ENCODE data around the gene ALDH1A3.

ALDH1A3 gene

DNA sequence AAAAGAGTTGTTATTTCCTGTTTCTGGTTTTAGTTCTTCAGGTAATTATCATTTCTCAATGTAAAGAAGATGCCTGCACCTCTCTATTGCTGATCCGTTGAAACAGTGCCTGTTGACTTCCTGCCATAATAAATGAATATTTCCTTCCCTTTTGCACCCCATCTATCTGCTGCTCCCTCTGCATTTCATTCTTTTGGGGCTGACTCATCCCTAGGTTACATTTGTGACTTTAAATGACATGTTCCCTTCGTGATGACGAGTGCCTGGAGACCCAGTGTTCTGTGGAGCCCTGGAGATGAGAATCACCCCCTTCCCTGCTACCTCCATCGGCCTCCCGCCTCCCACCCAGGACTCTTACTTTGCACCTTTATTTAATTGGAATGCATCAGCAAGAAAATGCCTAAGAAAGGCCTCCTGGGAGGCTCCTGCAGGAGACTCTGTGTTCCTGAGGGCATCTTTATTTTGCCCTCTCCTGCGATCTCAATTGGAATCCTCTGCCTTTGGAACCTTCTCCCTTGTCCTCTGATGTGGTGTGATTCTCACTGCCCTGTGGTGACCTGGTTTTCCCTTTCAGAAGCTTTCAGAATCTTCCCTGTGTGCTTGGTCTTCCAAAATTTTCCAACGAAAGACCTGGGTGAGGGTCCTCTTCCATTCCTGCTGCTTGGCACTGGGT lies 53.2 kb downstream of the ALDH1A3 start:
- DNase-seq, result no peak
- intact Hi-C loops (cut with DNase I), result no loop called here

DNA sequence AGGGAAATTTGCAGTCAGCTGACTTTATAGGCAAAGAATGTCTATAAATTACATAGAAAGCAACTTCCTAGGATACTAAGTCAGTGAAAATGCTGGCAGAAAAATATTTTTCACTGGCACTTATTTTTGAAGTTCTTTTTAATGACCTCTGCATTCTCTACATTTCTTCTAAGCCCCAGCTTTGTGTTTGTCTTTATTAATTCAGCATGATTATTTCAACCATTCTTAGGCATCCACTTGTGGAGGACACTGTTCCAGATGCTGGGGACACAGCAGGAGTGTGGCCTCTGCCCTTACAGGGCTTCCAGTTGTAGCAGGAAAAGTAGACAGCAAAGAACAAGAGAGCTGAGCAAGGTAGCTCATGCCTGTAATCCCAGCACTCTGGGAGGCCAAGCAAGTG lies 54.5 kb downstream of the ALDH1A3 start:
- intact Hi-C loops (cut with DNase I), result no loop called here
- DNase-seq, result no peak

DNA sequence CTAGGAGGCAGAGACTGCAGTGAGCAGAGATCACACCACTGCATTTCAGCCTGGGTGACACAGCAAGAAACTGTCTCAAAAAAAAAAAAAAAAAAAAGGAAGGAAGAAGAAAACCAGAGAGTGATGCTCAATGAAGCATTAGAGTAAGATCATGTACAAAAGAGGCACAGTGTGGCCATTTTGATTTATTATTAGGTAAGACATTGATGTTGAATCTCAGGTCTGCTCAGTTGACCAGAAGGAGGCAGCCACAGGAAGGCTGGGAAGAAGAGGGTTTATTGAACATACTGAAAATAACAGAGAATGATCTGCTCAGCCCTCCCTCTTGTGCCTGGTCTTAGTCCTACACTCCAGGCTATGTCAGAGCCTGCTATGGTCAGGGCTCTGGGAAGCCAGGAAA lies 55.1 kb downstream of the ALDH1A3 start:
- intact Hi-C loops (cut with DNase I), result no loop called here
- DNase-seq, result no peak

DNA sequence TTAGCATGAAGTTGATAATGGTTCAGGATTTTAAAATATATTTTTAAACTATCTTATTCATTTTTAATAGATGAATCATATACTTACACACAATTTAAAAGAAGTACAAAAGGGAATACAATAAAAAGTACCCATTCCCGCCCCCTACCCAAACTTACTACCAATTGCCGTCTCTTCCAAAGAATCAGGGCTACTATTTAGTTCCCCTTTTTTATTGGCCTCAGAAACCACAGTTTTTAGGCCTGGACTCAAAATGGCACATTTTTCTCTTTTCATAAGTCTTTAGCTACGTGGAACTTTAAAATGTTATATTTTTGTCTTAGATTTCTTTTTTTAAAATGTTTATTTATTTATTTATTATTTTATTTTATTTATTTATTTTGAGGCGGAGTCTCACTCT lies 57.5 kb downstream of the ALDH1A3 start:
- DNase-seq, result no peak
- intact Hi-C loops (cut with DNase I), result no loop called here

DNA sequence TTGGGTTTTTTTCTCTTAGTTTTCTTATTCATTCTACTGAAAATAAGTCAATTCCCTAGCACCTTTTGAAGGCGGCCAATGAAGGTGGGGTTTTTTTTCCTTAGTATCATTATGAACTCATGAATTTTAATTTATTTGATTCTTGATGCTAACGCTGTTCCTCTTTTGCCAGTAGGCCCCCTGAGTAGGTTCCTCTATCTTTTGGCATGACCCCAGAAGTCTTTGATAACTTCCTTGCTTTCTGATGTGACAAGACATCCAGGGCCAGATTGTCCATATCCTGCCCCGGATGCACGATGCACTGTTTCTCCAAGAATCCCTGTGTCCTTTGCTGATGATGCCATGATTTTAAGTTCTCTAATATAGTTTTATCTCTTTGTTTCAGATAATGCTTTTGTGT lies 60.2 kb downstream of the ALDH1A3 start:
- no peak for DNase-seq
- intact Hi-C loops (cut with DNase I), result no loop called here

DNA sequence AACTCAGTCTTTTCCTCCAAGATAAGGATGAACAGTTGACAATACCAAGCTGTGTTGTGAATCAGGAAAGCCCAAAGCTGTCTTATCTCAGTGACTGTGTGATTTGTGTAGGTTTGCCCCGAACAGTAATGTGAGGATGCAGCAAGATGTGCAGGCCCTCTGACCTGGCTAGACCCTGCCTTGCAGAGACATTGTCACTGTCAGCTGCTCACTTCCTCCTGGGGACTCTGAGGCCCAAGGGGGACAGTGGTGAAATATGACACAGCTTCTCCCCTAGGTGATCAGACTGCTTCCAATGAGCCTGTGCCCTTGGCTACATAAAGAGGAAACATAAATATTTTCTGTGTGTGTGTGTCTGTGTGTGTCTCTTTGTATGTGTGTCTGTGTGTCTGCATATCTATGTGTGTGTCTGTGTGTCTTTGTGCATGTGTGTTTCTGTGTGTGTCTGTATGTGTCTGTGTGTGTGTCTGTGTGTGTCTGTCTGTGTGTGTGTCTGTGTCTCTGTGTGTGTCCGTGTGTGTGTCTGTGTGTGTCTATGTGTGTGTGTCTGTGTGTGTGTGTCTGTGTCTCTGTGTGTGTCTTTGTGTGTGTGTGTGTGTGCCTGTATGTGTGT lies 61.2 kb downstream of the ALDH1A3 start:
- intact Hi-C loops (cut with DNase I), result no loop called here
- no peak for DNase-seq

DNA sequence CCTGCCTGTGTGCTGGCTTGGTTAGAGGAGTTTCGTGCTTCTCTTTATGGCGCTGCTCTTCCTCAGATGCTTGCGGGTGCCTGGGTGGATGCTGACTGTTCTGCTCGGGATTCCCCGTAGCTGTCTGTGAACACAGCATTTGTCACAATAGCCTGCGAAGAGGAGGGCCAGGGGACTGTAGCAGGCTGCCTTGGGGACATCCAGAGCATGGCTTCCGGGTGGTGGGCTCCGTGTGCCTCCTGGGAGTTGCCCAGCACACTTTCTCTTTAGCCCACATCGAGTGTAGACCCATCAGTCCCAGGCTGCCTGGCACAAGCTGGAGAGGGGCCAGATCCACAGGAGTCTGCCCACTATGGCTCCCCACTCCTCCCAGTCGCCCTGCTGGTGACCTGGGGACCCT lies 61.9 kb downstream of the ALDH1A3 start:
- intact Hi-C loops (cut with DNase I), result no loop called here

DNA sequence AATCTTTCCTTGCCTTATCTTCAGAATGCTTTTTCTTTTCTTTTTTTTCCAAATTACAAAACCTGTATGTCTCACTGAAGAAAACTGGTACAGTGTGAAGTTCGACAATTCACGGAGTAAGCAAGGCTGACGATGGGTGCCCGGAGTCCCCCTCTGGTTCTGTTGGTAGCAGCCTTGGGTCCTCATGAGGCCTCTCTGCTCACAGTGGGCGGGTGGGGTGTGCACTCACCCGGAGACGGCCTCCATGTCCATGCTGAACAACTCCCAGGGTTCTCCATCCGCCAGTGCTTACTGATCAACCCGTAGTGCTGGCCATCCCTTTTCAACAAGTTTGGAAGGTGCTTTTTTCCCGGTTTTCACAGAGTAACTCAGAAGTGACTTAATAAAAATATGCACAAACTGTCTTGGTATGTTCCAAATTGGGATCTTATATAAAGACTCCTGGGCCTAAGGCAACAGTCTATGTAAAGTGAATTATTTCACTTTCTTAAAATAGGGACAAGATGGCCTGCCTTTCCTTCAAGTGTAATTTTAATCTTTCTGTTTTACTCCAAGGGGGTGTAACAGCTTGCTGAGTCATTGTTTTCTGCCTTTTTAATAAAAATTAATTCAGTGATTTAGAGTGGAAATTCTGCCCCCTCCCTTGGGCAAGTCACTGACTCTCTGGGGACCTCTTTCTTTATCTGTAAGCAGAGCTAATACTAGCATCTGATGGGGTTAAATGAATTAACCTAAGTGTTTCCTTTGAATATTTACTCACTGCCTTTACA lies 63.2 kb downstream of the ALDH1A3 start:
- DNase-seq, result no peak
- intact Hi-C loops (cut with DNase I), result no loop called here

More for the DNA sequence above, 61.9 kb downstream of the ALDH1A3 start:
- no peak for DNase-seq

DNA sequence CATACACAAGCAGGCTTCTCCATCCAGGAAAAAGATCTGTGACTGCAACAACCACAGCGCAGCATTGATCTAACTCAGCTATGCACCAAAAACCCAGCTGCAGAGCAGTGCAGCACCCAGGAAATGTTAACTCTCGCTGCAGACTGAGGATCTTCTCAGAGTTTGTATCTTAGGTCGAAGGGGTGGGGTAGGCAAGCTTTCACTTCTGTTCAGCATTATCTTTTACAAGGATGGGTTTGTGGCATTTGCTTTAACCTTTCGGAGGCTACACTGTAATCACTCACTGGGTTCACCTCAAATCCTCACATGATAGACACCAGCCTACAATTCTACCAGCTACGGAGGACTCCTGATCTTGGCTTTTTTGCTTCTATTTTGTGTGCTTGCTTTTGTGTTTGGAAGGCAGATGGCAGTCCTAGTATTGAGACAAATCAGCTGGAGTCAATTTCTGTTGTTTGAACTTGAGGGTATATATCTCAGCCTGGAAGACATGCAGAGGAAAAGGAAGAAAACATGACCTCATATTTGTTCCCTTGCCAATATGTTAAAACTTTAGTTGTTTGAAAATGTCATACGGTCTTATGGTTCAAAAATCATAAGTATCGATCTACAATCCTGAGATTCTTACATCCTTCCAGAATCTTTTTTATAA lies 64.7 kb downstream of the ALDH1A3 start:
- no peak for DNase-seq
- intact Hi-C loops (cut with DNase I), result no loop called here

DNA sequence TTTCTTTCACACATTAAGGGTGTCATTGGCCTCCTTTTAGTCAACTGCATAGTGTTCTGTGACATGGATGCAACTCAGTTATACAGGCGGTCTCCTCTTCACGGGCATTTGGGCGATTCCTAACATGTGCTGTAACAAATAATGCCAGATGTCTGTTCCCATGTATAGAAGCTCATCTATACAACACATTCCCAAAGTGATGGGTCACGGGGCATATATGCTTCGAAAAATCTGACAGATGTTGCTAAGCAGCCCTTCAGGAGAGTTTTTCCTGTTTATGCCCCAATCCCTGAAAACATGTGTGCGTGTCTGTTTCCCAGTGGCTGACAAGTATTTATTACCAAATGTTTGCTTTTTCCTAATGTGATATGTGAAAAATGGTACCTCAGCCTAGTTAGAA lies 65.4 kb downstream of the ALDH1A3 start:
- intact Hi-C loops (cut with DNase I), result no loop called here
- DNase-seq, result no peak

DNA sequence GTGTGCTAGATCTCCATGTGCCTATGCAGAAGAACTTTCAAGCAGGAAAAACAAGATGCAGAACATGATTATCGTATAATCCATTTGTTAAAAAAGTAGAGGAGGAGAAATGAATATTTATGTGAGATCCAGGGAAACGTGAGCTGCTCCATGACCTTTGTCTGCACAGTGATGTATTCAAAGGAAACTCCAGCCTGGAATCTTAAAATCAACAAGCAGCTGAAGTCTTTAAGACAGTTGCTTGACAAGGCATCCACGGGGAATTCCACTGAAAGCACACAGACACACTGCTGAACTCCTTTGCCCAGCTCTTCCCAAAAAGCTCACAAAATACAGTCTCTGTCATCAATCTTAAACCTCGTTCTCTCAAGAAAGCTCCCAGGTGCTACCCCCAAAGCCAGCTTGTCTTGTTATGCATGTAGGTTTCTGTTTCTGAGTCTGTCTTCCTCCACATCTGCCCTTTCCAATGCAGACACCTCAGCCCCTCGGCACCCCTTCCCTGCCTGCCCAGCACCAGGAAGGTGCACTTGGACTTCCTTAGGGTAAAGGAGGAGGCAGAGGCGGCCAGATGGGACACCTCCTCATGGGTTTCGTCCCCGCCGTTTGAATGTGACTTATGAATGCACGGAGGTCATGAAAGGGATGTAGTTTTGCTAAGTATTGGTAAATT lies 68.3 kb downstream of the ALDH1A3 start:
- no peak for DNase-seq
- intact Hi-C loops (cut with DNase I), result no loop called here

DNA sequence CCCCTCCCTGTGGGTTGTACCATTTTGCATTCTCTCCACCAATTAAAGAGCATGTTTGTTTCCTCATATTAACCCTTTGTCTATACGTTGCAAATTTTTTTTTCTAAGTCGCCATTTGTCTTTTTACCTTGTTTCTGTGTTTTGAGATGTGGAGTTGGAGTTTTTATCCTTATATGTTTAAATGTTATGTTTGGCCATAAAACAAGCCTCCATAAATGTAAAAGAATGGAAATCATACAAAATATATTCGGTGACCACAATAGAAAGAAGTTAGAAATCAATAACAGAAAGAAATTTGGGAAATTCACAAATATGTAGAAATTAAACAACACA lies 68.8 kb downstream of the ALDH1A3 start:
- intact Hi-C loops (cut with DNase I), result no loop called here
- no peak for DNase-seq

DNA sequence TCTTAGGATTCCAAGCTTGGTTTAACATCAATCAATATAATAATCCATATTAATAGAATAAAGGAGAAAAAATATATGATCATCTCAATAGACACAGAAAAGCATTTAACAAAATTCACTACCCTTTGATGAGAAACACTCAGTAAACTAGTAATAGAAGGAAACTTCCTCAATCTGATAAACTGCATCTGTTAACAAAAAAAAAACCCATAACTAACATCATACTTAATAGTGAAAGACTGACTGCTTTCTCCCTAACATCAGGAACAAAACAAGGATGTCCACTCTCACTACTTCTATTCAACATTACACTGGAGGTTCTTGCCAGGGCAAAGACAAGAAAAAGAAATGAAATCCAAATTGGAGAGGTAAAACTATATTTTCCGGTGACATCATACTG lies 70.1 kb downstream of the ALDH1A3 start:
- DNase-seq, result no peak
- intact Hi-C loops (cut with DNase I), result no loop called here

DNA sequence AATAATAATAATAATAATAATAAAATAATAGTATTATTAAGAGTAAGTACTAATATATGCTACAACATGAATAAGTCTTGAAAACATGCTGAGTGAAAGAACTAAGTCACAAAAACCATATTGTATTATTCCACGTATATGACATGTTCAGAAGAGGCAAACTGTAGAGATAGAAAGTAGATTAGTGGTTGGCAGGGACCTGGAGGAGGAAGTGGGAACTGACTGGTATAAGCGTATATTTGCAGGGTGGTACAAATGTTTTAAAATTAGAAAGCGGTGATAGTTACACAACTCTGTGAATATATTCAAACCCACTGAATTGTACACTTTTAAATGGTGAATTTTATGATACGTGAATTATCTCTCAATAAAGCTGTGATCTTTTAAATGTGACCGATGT lies 72.3 kb downstream of the ALDH1A3 start:
- intact Hi-C loops (cut with DNase I), result no loop called here
- no peak for DNase-seq

DNA sequence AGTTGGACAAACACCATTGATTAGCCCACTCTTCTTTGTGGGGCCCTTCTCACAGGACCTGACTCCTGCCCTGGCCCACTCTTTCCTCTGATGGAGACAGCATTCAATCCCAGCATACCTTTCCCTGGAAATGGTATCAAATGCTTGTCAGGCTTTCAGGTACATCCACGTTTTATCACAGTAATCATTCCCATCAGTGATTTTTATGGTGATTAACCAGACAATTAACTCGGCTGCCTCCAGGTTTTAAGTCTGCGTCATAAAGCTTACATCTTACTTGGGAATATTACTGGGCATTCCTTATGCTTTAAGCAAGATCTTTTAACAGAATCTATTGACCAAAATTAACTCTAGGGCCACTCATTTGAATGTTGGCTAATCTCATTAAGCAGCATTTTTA lies 72.9 kb downstream of the ALDH1A3 start:
- no peak for DNase-seq
- intact Hi-C loops (cut with DNase I), result no loop called here

DNA sequence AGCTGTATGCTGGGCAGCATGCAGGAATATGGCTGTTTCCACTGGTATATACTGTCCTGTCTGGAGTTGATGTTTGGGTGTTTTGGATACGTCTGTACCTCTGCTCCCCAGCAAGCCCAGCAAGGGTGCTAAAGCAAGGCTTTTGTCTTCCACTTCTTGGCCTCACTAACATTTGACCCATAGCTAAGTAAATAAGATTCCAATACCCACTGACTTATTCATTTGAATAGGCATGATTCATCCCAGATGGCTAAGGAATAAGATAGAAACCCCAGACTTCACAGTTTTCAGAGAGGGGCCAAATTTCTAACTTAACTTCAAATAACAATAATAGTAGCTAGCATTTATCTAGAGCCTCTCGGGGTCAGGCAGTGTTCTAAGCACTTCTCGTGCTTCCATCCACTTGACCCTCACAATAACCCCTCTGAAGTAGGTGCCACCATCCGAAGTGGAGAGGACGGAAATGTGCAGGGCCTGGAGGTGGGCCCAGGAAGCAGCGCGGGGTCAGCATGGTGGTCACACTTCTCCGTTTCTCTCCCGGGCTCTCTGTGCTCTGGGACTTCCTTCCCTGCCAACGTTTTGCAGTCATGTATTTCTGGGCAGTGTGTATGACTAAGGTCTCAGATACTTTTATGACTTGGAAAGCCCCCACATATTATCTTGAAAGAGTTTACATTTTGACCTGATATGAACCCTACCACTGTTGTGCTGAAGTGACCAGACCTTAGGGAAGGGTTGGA lies 78.9 kb downstream of the ALDH1A3 start:
- intact Hi-C loops (cut with DNase I), result no loop called here
- no peak for DNase-seq

DNA sequence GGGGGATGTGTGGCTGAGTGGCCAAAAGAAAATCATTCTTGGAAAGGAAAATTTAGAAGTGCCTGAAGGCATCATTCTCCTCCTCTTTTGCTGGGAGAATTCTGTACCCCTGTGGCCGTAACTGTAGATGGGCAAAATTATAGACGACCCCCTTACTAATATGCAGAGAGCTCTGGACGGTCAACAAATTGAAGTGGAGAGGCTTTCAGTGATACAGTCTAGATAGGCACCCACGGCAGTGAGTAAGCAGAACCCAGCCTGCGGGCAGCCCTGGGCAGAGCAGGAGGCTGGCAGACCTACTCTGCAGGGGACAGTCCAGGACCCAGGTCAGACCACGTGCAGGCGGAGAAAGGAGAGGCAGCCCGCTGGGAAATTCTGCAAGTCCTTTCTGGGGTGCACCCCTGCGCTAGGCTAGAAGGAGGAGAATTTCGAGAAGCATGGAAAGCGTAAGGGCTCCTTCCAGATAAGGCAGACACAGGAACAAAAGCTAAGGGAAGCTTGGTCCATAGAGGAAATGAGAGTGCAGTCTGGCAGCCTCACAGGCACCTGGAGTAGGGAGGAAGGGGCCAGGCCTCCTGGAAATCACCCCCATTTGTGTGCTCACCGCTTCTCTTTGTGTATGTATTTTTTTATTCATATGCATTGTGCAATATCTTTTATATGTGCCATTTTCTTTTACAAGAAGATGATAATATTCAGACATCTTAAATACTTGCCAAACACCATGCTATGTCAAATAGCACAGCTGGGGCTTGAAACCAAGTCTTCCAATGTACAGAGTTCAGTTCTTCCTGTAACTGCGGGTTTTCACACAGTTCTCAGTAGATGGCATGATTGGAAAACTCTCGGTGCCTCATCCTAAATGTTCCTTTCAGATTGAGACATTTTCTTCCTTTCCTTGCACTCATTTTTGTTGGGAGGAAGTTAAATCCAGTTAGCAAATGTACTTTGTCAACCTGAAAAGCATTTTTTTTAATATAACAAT lies 79.7 kb downstream of the ALDH1A3 start:
- no peak for DNase-seq
- intact Hi-C loops (cut with DNase I), result no loop called here
